Mesenchymal stem cell (in vitro differentiated cells and primary cell): ENCODE results near the gene LGALS1.

Experiments
- DNase-seq: peaks from one replicate; pipeline ENCODE4 v3.0.0-alpha.2; 2013
- H2AFZ ChIP-seq: one replicate; pipeline ENCODE4 v1.6.1; 2013; ENCODE audit warnings: low read depth, mild to moderate bottlenecking, control low read depth, inconsistent platforms, low read length, moderate library complexity
- H2AK5ac ChIP-seq: 2 replicates; pipeline ENCODE4 v1.6.1; 2013; ENCODE audit warnings: low read length, moderate library complexity, mild to moderate bottlenecking, inconsistent platforms; ENCODE audit not compliant: severe bottlenecking
- H2BK120ac ChIP-seq: one replicate; pipeline ENCODE4 v1.6.1; 2013; ENCODE audit warnings: low read depth, mild to moderate bottlenecking, inconsistent platforms, low read length, moderate library complexity
- H2BK12ac ChIP-seq, 2 experiments: one replicate each; pipeline ENCODE4 v1.6.1; 2013; ENCODE audit warnings: inconsistent platforms in 2 of 2, low read length in 2 of 2, mild to moderate bottlenecking in 2 of 2, moderate library complexity in 2 of 2, control low read depth in 1 of 2
- H2BK15ac ChIP-seq: one replicate; pipeline ENCODE4 v1.6.1; 2013; ENCODE audit warnings: mild to moderate bottlenecking, low read depth, inconsistent platforms; ENCODE audit not compliant: poor library complexity, severe bottlenecking
- H2BK5ac ChIP-seq: 2 replicates; pipeline ENCODE4 v1.6.1; 2013; ENCODE audit warnings: low read depth, mild to moderate bottlenecking, low read length, control low read depth, inconsistent platforms; ENCODE audit not compliant: poor library complexity, severe bottlenecking
- H3K14ac ChIP-seq, 2 experiments: one replicate each; pipeline ENCODE4 v1.6.1; 2013; ENCODE audit warnings: inconsistent platforms in 2 of 2, low read length in 2 of 2, control low read depth in 1 of 2, mild to moderate bottlenecking in 1 of 2, moderate library complexity in 1 of 2
- H3K18ac ChIP-seq, 2 experiments: one replicate each; pipeline ENCODE4 v1.6.1; 2013; ENCODE audit warnings: inconsistent platforms in 2 of 2, low read length in 2 of 2, control low read depth in 1 of 2, low read depth in 1 of 2, mild to moderate bottlenecking in 1 of 2
- H3K23ac ChIP-seq, 2 experiments: one replicate each; pipeline ENCODE4 v1.6.1; 2013; ENCODE audit warnings: inconsistent platforms in 2 of 2, low read length in 2 of 2, mild to moderate bottlenecking in 2 of 2, moderate library complexity in 2 of 2, control low read depth in 1 of 2
- H3K27ac ChIP-seq: 2 replicates; pipeline ENCODE4 v1.5.1; 2013; ENCODE audit warnings: mild to moderate bottlenecking, moderate library complexity, low read length, control low read depth, inconsistent platforms; ENCODE audit not compliant: poor library complexity, severe bottlenecking
- H3K27me3 ChIP-seq, 2 experiments: 2 replicates each; pipeline versions ENCODE4 v1.6.1 to v1.7.0; 2013; ENCODE audit warnings: low read length in 2 of 2, mild to moderate bottlenecking in 2 of 2, moderate library complexity in 2 of 2, control low read depth in 1 of 2, inconsistent platforms in 1 of 2; ENCODE audit not compliant: control insufficient read depth in 1 of 2, insufficient read depth in 1 of 2
- H3K36me3 ChIP-seq, 2 experiments: 2 replicates each; pipeline versions ENCODE4 v1.6.1 to v1.7.0; 2013; ENCODE audit warnings: low read length in 2 of 2, control low read depth in 1 of 2, inconsistent platforms in 1 of 2, low read depth in 1 of 2, mild to moderate bottlenecking in 1 of 2; ENCODE audit not compliant: insufficient read depth in 2 of 2, control insufficient read depth in 1 of 2
- H3K4ac ChIP-seq, 2 experiments: one replicate each; pipeline ENCODE4 v1.6.1; 2013; ENCODE audit warnings: inconsistent platforms in 2 of 2, low read length in 2 of 2, mild to moderate bottlenecking in 2 of 2, moderate library complexity in 2 of 2, control low read depth in 1 of 2, low read depth in 1 of 2
- H3K4me1 ChIP-seq: 2 replicates; pipeline ENCODE4 v1.6.1; 2013; ENCODE audit warnings: low read depth, low read length, control low read depth; ENCODE audit not compliant: control insufficient read depth, insufficient read depth
- H3K4me2 ChIP-seq: 2 replicates; pipeline ENCODE4 v1.6.1; 2013; ENCODE audit warnings: low read length, mild to moderate bottlenecking, inconsistent platforms; ENCODE audit not compliant: poor library complexity, severe bottlenecking
- H3K4me3 ChIP-seq, 2 experiments: 2 replicates each; pipeline versions ENCODE4 v1.5.1 to v1.7.0; 2013; ENCODE audit warnings: low read length in 2 of 2, mild to moderate bottlenecking in 2 of 2, control low read depth in 1 of 2, low read depth in 1 of 2; ENCODE audit not compliant: insufficient read depth in 1 of 2
- H3K79me1 ChIP-seq: replicated peaks from 2 replicates; pipeline ENCODE4 v1.6.1; 2013; ENCODE audit warnings: mild to moderate bottlenecking, control low read depth, low read length, inconsistent platforms; ENCODE audit not compliant: poor library complexity, severe bottlenecking
- H3K9ac ChIP-seq: 2 replicates; pipeline ENCODE4 v1.7.0; 2013; ENCODE audit warnings: mild to moderate bottlenecking, low read length, moderate library complexity
- H3K9me3 ChIP-seq: 2 replicates; pipeline ENCODE4 v1.7.0; 2013; ENCODE audit warnings: mild to moderate bottlenecking, low read length; ENCODE audit not compliant: control insufficient read depth
- H4K8ac ChIP-seq: one replicate; pipeline ENCODE4 v1.6.1; 2013; ENCODE audit warnings: inconsistent platforms, mild to moderate bottlenecking, low read length, moderate library complexity
- H4K91ac ChIP-seq: one replicate; pipeline ENCODE4 v1.6.1; 2013; ENCODE audit warnings: mild to moderate bottlenecking, low read length, inconsistent platforms
- WGBS: methylation state at CpG from one replicate; pipeline ENCODE4 v1.1.7; 2013; ENCODE audit warnings: mixed read lengths; 5-methylcytosine and 5-hydroxymethylcytosine counted together

Gene LGALS1

DNA sequence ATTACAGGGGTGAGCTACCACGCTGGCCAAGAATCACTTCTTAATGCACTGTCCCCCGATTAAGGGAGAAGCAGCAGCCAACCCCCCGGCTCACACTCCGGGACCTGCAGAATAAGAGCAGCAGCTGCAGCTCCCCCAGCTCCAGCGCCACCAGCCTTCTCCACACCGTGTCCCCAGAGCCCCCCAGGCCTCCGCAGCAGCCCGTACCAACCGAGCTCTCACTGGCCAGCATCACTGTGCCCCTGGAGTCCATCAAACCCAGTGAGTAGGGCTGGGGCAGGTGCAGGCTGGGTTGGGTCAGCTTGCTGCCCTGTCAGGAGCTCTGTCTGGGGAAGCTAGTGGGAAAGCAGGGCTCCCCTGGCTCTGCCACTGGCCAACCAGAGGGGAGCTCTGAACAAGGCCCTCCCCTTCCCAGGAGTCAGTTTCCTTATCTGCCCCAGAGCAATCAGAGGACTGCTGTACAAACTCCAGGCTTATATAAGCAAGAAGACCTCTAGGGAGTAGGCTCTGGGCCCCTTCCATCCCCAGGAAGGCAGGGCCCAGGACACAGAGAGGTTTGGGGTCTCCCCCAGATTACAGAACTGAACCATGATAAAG lies 44.5 kb upstream of the LGALS1 start:
- Histone ChIP-seq H3K79me1 (no peaks in the 10 kb centered on the region), H3K23ac (no peak overlapping the region), H2BK5ac (no peak overlapping the region), H3K18ac (peak overlapping the region in 1 of 2 experiments; percentile 1), H3K4me1 (peaks cover 67% of the 10 kb centered on the region), H3K9ac (no peak overlapping the region), H3K4me2 (no peak overlapping the region), H3K14ac (no peak overlapping the region), H3K9me3 (no peaks in the 10 kb centered on the region), H3K4ac (no peak overlapping the region), H2BK15ac (no peak overlapping the region), H2BK120ac (no peak overlapping the region), H2AK5ac (peak overlapping the region; percentile 38), H4K8ac (no peak overlapping the region), H4K91ac (peak overlapping the region; percentile 67), H2BK12ac (no peak overlapping the region), H3K4me3 (no peak overlapping the region), H3K36me3 (peaks cover 26 to 57% of the 10 kb centered on the region in 2 experiments), H3K27ac (no peak overlapping the region), H2AFZ (no peak overlapping the region), H3K27me3 (no peaks in the 10 kb centered on the region)
- WGBS, result 98% methylated on average over 9 of the region's 9 CpGs
- DNase-seq, result no peak

DNA sequence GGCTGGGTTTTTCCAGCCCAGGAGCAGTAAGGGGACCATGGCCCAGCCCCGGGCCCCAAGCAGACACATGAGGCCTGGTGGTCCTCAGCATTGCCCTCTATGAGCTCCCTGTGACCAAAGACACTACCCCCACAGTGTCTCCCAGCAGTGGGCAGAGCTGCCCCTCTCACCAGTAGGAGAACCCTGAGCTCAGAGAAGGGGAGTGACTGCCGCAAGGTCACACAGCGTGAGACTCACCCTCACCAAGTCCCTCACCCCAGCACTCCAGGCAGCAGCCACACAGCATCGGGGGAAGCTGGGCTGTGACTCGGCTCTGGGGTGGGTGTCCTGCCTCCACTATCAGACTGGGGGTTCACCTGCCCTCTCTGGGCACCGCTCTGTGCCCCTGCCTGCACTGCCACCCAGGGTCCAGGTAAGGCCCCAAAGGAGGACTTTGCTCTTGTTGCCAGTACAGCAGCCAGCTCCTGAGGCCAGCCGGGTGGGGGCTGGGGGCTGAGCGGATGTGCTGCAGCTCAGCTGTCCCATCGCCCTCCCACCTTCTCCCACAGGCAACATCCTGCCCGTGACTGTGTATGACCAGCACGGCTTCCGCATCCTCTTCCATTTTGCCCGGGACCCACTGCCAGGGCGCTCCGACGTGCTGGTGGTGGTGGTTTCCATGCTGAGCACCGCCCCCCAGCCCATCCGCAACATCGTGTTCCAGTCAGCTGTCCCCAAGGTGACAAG lies 43.8 kb upstream of the LGALS1 start:
- Histone ChIP-seq H3K27ac (no peak overlapping the region), H4K8ac (no peak overlapping the region), H3K27me3 (no peaks in the 10 kb centered on the region), H3K18ac (peak overlapping the region in 1 of 2 experiments; percentile 6), H3K23ac (no peak overlapping the region), H4K91ac (peak overlapping the region; percentile 76), H3K9ac (no peak overlapping the region), H2AFZ (no peak overlapping the region), H3K79me1 (no peaks in the 10 kb centered on the region), H2BK5ac (no peak overlapping the region), H3K4me1 (peaks cover 67% of the 10 kb centered on the region), H3K9me3 (no peaks in the 10 kb centered on the region), H2BK120ac (peak overlapping the region; percentile 27), H3K4me2 (no peak overlapping the region), H3K36me3 (peaks cover 26 to 52% of the 10 kb centered on the region in 2 experiments), H2BK15ac (no peak overlapping the region), H2BK12ac (peak overlapping the region in 1 of 2 experiments; percentile 23), H3K4me3 (no peak overlapping the region), H3K14ac (no peak overlapping the region), H3K4ac (no peak overlapping the region), H2AK5ac (peak overlapping the region; percentile 58)
- no peak for DNase-seq
- WGBS, result 91% methylated on average over 18 of the region's 19 CpGs

DNA sequence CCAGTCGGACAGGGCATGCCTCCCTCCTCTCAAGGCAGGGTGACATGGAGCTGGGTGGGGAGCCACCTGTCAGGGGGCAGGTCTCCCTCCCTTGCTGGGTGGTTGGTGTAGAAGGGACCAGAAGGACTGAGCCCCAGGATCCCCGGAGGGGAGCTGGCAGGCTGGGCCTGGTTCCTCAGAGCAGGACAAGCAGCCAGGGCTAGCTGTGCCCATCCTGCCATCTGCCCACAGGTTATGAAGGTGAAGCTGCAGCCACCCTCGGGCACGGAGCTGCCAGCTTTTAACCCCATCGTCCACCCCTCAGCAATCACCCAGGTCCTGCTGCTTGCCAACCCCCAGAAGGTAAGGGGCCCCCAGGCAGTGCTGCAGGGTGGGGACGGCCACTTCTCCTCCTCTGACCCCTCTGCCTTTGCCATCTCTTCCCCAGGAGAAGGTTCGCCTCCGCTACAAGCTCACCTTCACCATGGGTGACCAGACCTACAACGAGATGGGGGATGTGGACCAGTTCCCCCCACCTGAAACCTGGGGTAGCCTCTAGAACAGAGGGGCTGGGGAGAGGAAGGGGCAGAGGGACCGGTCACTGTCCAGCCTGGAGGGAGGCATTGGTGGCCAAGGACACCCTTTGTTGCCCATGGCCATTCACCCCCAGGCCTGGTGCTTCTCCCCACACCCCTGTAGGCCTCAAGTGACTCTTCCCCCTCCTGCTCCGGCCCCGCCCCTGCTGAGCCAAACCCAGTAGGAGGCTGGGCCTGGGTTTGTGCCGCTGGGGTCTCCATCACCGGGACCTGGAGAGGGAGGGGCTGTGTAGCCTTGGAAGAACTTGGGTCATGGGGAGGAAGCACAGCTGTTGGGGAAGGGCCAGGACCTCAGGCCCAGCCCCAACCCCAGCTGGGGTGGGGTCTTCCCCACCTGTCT lies 43.0 kb upstream of the LGALS1 start:
- Histone ChIP-seq H3K4me2 (no peak overlapping the region), H3K4ac (peak overlapping the region; percentile 91 to 93), H3K27ac (peak overlapping the region; percentile 88), H3K27me3 (no peaks in the 10 kb centered on the region), H3K9ac (no peak overlapping the region), H4K8ac (peak overlapping the region; percentile 83), H3K14ac (peak overlapping the region in 1 of 2 experiments; percentile 69), H2AFZ (no peak overlapping the region), H2BK120ac (peak overlapping the region; percentile 91), H3K4me1 (peaks cover 67% of the 10 kb centered on the region), H3K23ac (no peak overlapping the region), H2BK15ac (peak overlapping the region; percentile 8), H4K91ac (peak overlapping the region; percentile 76), H2BK5ac (peak overlapping the region; percentile 47), H3K18ac (peak overlapping the region; percentile 84 to 94), H2BK12ac (peak overlapping the region; percentile 86 to 98), H3K4me3 (no peak overlapping the region), H3K36me3 (peaks cover 26 to 48% of the 10 kb centered on the region in 2 experiments), H2AK5ac (peak overlapping the region; percentile 82), H3K79me1 (no peaks in the 10 kb centered on the region), H3K9me3 (no peaks in the 10 kb centered on the region)
- no peak for DNase-seq
- WGBS, result 83% methylated on average over 13 of the region's 14 CpGs
